Measurements from ENCODE around the gene MCM9.

MCM9 gene

DNA sequence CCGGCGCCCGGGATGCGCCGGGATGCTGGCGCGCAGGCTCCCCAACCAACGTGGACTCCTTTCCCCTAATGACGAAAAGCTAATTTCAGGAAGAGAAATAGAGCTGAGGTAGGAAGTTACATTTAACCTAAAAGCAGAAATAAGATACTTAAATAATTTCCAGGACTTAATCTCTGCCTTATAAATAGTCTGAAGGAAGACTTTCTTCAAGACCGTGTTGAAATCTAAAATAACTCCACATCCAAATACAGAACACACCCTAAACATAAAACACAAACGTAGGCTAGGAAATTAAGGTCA, 39.7 kb downstream of the MCM9 start:
- no peaks in the 10 kb centered on the region for H3K27me3 Mint-ChIP-seq
- H3K36me3 Mint-ChIP-seq (ENCODE audit: low read depth): peaks cover 30% of the 10 kb centered on the region
- intact Hi-C loops (cut with micrococcal nuclease): no loop called here
- H3K9me3 Mint-ChIP-seq: no peaks in the 10 kb centered on the region
- peaks cover 39% of the 10 kb centered on the region for H3K4me1 Mint-ChIP-seq (ENCODE audit: low read depth)
- H3K4me3 Mint-ChIP-seq: peak overlapping the region; percentile 75
- peak overlapping the region; percentile 96 for H3K27ac Mint-ChIP-seq

DNA sequence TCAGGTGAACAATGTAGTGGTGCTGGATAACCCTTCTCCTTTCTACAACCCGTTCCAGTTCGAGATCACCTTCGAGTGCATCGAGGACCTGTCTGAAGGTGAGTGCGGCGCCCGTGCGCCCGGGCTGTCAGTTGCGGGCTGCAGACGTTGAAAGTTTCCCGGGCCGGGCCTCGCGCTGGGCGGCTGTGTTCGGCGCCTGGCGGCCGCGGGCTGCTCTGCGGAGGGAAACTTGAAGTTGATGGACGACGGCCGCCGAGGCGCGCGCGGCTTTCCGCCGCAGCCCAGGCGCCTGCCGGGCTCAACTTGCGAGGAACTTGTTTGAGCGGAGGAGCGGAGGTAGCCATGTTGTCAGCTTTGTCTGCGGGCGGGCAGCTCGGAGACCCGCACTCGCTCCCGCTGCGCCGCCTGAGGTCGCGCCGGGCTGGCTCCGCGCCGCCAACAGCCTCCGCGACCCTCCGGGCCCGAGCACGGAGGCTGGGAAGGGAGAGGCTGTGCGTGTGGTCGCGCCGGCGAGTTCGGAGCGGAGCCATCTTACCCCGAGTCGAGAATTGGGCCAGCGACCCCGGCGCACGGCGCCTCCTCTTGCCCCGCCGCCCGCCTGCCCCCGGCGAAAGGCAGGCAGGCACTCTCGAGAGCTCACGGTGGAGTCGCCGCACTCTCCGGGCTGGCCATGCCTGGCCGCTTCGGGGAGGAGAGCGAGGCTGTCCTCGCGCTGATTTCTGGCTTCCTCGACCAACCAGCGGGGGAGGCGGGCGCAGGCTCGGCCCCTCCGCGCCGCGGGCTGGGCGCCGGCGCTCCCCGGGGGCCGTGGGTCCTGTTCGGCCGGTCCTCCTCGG, 40.3 kb downstream of the MCM9 start:
- Mint-ChIP-seq H3K27me3 (no peaks in the 10 kb centered on the region), H3K4me3 (peak overlapping the region; percentile 88), H3K36me3 (ENCODE audit: low read depth) (peaks cover 30% of the 10 kb centered on the region), H3K9me3 (no peaks in the 10 kb centered on the region), H3K4me1 (ENCODE audit: low read depth) (peaks cover 44% of the 10 kb centered on the region), H3K27ac (peak overlapping the region; percentile 96)
- intact Hi-C loops (cut with micrococcal nuclease): loop anchor here (1.0 to 5.0 kb wide), 3 partner anchors 41 to 453 kb away; partner anchors contain the start of genes CEP85L, MAN1A1 and MCM9

DNA sequence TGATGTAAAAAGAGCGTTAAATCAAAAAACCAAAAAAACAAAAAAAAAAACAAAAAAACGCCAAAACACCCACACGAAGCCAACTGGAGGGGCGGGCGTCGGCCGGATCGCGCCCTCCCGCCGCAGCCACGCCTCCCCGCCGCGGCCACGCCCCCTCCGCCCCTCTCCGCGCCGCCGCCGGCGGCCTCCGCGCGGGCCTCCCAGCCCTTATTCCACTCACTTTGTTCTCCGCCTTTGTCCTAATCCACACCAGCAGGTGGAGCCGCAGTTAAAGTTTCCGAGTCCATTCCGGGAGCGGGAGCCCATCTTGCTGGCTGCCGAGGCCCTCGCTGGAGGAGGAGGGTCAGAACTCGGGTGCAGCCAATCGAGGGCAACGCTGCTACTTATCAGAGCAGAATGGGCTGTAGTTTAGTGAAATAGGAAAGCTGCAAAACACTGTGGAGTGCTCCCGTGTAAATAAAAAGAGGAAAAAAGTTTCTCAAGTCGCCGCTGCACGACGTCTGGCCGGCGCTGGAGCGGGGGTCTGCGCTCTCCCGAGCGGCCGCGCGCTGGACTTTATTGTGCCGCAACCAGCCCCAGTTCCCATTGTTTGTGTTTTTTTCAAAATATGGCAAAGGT, 41.0 kb downstream of the MCM9 start, which contains the start of gene ASF1A:
Gene ASF1A (plus strand): TSS at position 346 of the 618 bp plus-strand sequence. CDS start 262 bp downstream, at position 608.
- Mint-ChIP-seq H3K36me3 (ENCODE audit: low read depth) (peaks cover 22% of the 10 kb centered on the region), H3K4me3 (peak within 1 kb of the TSS; percentile 88), H3K27ac (peak within 1 kb of the TSS; percentile 96), H3K9me3 (no peaks in the 10 kb centered on the region), H3K27me3 (no peaks in the 10 kb centered on the region), H3K4me1 (ENCODE audit: low read depth) (peaks cover 45% of the 10 kb centered on the region)
- intact Hi-C loops (cut with micrococcal nuclease): loop anchor here (1.0 to 5.0 kb wide), 3 partner anchors 41 to 453 kb away; partner anchors contain the start of genes CEP85L, MAN1A1 and MCM9

DNA sequence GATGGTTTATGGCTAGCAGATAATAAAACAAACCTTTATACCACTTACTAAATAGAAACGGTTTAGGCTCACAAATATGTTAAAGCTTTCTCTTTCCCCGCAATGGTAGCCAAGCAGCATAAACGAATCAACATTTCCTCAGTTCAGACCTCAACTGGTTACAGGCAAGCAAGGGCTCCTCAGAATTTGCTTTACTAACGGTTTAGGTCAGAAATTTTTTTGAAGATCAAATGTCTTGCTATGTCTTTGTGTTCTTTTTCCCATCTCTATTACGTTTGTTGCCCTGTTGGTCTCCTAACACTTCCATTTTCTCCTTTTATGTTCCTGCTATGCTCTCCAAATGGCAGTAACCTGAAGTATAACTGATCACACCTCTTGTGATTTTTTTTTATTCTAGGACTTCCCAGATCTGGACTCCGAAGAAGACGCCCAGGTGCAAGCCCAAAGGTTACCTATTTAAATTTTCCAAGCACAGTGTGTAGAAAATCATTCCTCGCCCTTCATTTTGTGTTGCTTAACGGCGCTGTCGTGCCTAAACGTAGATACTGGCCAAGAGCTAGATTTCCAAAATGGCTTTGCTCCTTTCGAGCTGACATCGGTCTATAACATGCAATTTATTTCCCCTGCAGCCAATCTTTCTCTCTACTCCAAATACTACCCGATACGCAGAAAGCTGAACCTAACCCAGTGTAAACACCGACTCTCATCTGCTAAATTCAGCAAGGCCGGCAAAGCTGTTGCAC, 41.7 kb downstream of the MCM9 start:
- no peaks in the 10 kb centered on the region for H3K27me3 Mint-ChIP-seq
- H3K4me1 Mint-ChIP-seq (ENCODE audit: low read depth): peaks cover 40% of the 10 kb centered on the region
- H3K27ac Mint-ChIP-seq: peak overlapping the region; percentile 96

DNA sequence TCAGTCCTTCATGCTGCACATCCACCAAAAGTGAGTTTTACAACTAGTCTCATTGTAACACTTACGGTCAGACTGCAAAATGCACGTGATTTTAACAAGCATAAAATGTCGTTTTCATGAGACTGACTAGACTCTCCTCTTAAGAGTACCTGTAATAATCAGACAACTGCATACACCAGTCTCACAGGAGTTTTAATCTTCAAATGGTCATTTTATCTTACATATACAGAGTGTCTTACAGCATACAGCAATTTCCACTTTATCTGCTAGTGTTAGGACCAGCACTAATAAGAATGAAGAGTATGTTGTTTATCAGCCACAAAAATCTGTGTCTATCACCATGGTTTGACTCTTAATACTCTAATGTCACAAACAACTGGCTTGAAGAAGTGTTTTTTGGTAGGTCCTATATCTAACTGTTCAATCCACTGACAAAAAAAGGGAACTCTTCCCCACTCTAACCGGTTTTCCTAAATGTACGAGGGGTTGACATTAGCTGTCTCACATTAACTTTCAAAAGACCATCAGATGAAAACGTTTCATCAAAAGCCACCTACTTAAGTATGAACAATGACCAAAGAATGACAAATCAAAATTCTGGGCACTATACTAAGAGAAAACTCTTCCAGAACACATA, 42.5 kb downstream of the MCM9 start:
- H3K9me3 Mint-ChIP-seq: no peaks in the 10 kb centered on the region
- peak overlapping the region; percentile 96 for H3K27ac Mint-ChIP-seq
- peak overlapping the region; percentile 88 for H3K4me3 Mint-ChIP-seq
- H3K4me1 Mint-ChIP-seq (ENCODE audit: low read depth): peaks cover 39% of the 10 kb centered on the region
- H3K36me3 Mint-ChIP-seq (ENCODE audit: low read depth): peaks cover 22% of the 10 kb centered on the region
- H3K27me3 Mint-ChIP-seq: no peaks in the 10 kb centered on the region
- intact Hi-C loops (cut with micrococcal nuclease): loop anchor here (5.0 kb wide), 2 partner anchors 240 to 455 kb away; partner anchors contain the start of genes CEP85L and MAN1A1

More for the DNA sequence above, 41.7 kb downstream of the MCM9 start:
- no peaks in the 10 kb centered on the region for H3K9me3 Mint-ChIP-seq
- intact Hi-C loops (cut with micrococcal nuclease): loop anchor here (5.0 kb wide), 2 partner anchors 241 to 454 kb away; partner anchors contain the start of genes CEP85L and MAN1A1
- H3K4me3 Mint-ChIP-seq: peak overlapping the region; percentile 88
- H3K36me3 Mint-ChIP-seq (ENCODE audit: low read depth): peaks cover 19% of the 10 kb centered on the region

DNA sequence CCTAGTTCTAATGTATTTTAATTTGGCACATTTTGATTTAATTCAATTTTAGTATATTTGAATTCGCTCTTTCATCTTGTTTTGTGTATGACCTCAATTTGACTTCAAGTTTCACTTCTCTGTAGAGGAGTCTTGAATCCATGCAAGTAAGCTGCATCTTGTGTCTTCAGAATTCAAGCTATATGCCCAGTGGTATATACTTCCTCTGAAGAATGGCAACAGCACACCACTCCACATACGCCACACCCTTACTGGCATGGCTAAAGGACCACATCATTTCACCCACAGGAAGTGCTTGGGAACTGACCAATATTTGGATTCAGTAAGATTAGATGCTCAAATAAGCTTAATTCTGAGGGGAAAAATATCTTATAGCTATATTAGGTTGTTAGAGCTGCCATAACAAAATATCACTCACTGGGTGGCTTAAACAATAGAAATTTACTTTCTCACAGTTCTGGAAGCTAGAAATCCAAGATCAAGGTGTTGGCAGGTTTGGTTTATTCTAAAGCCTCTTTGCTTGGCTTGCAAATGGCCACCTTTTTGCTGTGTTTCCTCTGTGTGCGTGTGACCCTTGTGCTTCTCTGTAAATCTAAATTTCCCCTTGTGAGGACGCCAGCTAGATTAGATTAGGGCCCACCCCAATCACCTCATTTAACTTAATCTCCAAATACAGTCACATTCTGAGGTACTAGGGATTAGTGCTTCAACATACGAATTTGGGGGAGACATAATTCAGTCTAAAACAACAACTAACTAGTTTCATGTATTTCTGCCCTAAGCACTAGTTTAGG, 43.8 kb downstream of the MCM9 start:
- H3K27me3 Mint-ChIP-seq: no peaks in the 10 kb centered on the region
- peaks cover 22% of the 10 kb centered on the region for H3K36me3 Mint-ChIP-seq (ENCODE audit: low read depth)
- no peaks in the 10 kb centered on the region for H3K9me3 Mint-ChIP-seq
- intact Hi-C loops (cut with micrococcal nuclease): loop anchor here (5.0 kb wide), 2 partner anchors 239 to 456 kb away; partner anchors contain the start of genes CEP85L and MAN1A1
- peaks cover 51% of the 10 kb centered on the region for H3K4me1 Mint-ChIP-seq (ENCODE audit: low read depth)
- peak overlapping the region; percentile 51 for H3K27ac Mint-ChIP-seq
- no peak overlapping the region for H3K4me3 Mint-ChIP-seq

DNA sequence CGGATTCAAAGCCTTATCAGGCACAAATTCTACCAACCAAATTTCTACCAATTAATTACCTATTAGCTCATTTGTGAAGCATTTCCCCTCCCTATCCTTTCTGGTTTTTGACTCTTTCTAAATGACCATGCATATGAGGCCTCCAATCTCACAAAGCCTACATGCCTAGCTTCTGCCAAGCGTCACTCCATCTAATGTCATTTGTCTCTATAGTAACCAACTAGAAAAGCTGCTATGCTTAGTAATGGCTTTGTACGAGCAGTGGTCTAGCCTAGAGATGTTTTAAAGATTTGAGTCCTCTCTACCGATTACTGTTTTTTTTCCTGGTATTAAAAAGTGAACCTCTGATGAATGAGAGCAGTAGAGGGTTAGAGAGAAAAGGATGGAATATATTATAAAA, 45.8 kb downstream of the MCM9 start:
- intact Hi-C loops (cut with micrococcal nuclease): no loop called here
- Mint-ChIP-seq H3K36me3 (ENCODE audit: low read depth) (peaks cover 16% of the 10 kb centered on the region), H3K4me3 (no peak overlapping the region), H3K4me1 (ENCODE audit: low read depth) (peaks cover 60% of the 10 kb centered on the region), H3K9me3 (no peaks in the 10 kb centered on the region), H3K27me3 (no peaks in the 10 kb centered on the region), H3K27ac (no peak overlapping the region)

DNA sequence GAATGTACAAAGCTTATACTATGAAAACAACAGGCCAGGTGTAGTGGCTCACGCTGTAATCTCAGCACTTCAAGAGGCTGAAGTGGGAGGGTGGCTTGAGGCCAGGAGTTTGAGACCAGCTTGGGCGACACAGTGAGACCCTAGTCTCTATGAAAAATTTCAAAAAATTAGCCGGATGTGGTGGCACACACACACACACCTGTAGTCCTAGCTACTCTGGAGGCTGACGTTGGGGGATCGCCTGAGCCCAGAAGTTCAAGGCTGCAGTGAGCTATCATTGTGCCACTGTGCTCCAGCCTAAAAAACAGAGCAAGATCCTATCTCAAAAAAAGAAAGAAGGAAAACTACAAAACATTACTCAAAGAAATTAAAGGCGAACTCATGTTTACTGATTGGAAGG, 48.3 kb downstream of the MCM9 start:
- H3K4me1 Mint-ChIP-seq (ENCODE audit: low read depth): peaks cover 63% of the 10 kb centered on the region
- peaks cover 6% of the 10 kb centered on the region for H3K36me3 Mint-ChIP-seq (ENCODE audit: low read depth)
- H3K27ac Mint-ChIP-seq: no peak overlapping the region
- no peaks in the 10 kb centered on the region for H3K9me3 Mint-ChIP-seq
- no peaks in the 10 kb centered on the region for H3K27me3 Mint-ChIP-seq
- no peak overlapping the region for H3K4me3 Mint-ChIP-seq
- intact Hi-C loops (cut with micrococcal nuclease): no loop called here

DNA sequence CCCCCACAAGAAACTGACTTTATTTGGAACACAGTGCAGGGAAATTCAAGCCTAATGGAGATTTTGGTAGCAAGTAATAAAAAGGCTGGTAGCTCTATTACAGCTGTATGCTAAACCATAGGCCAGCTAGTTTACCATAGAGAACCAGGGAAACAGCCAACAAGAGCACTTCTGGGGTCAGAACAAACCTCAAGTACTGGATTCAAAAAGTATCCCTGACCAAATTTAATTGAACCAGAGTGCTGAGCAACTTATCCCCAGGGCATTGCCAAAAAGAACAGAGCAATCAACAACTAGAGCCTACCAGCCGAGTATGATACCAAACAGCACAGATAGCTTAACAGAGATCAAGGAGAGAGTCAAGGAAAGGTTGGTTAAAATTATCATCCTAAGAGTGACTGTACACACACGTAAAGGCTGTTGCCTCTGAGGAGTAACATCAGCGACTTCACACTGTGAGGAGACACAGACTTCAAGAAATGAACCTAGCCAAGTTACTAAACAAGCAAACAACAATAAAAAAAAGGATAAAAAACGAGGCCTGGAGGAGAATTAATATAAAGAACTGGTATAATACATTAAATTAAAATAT, 52.5 kb downstream of the MCM9 start:
- Mint-ChIP-seq H3K4me3 (no peak overlapping the region), H3K27me3 (no peaks in the 10 kb centered on the region), H3K4me1 (ENCODE audit: low read depth) (peaks cover 67% of the 10 kb centered on the region), H3K36me3 (ENCODE audit: low read depth) (peaks cover 3% of the 10 kb centered on the region), H3K27ac (no peak overlapping the region), H3K9me3 (no peaks in the 10 kb centered on the region)
- intact Hi-C loops (cut with micrococcal nuclease): no loop called here

DNA sequence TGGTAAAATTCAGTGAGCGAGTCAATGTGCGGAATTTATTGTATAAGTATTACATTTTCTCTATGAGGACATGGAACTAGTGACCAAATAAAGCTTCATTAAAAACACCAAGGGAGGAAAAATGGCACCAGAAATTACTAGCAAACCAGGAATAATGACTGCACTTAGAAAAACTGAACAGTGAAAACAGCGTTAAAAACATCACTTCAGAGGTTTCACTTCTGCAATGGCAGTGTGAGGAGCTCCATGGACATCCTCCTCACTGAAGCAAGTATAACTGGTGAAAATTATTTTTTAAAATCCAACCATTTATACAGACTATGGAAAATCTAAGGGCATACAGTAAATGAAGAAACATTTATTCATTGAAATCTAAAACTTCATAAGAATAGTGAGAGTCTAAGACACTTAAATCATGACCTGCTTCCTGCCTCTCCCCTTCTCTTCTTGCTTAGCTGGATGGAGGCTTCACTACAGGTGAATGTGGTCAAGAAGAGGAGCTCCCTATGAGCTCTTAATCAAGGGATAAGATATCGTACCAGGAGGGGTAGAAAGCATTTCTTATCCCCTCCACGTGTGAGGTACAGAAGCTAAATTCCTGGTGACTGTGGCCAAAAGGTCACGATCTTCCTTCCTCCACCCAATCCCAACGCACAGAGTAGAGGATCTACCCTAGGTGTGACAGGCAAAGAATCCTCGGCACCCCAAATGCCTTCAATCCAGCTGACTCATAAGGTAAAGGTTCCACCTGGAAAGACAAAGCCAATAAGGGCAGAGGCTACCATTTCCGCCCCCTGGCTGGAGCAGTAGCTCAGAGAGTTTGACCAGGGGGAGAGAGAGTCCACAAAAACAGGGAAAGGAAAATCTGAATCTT, 53.3 kb downstream of the MCM9 start:
- Mint-ChIP-seq H3K4me3 (no peak overlapping the region), H3K4me1 (ENCODE audit: low read depth) (peaks cover 59% of the 10 kb centered on the region), H3K27ac (no peak overlapping the region), H3K27me3 (no peaks in the 10 kb centered on the region), H3K9me3 (no peaks in the 10 kb centered on the region), H3K36me3 (ENCODE audit: low read depth) (peaks cover 6% of the 10 kb centered on the region)
- intact Hi-C loops (cut with micrococcal nuclease): no loop called here

DNA sequence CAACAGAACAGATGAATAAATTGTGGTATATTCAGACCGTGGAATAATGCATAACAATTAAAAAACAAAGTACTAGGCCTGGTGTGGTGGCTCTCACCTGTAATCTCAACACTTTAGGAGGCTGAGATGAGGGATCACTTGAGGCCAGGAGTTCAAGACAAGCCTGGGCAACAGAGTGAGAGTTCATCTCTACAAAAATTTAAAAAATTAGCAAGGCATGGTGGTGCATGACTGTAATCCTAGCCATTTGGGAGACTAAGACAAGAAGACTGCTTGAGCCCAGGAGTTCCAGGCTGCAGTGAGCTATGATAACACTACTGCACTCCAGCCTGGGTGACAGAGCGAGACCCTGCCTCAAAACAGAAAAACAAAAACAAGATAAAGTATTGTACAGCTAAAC, 57.2 kb downstream of the MCM9 start:
- intact Hi-C loops (cut with micrococcal nuclease): no loop called here
- Mint-ChIP-seq H3K27me3 (no peaks in the 10 kb centered on the region), H3K9me3 (no peaks in the 10 kb centered on the region), H3K36me3 (ENCODE audit: low read depth) (peaks cover 6% of the 10 kb centered on the region), H3K4me3 (no peak overlapping the region), H3K27ac (no peak overlapping the region), H3K4me1 (ENCODE audit: low read depth) (peaks cover 45% of the 10 kb centered on the region)

DNA sequence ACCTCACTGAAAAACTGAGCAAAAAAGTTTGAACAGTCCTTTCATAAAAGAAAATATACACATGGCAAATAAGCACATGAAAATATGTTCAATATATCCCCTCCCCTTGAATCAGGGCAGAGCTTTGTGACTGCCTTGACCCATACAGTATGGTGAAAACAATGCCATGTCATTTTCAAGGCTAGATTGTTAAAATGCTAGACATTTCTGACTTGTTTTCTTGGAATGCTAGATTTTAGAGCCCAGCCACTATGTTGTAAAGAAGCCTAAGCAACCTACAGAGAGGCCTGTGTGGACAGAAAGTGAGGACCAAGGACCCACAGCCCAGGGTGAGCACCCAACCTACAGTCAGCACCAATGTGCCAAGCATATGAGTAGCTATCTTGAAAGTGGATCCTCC, 58.1 kb downstream of the MCM9 start:
- Mint-ChIP-seq H3K27ac (no peak overlapping the region), H3K27me3 (no peaks in the 10 kb centered on the region), H3K36me3 (ENCODE audit: low read depth) (peaks cover 6% of the 10 kb centered on the region), H3K9me3 (no peaks in the 10 kb centered on the region), H3K4me3 (no peak overlapping the region), H3K4me1 (ENCODE audit: low read depth) (peaks cover 40% of the 10 kb centered on the region)
- intact Hi-C loops (cut with micrococcal nuclease): no loop called here

Data from dendritic cell treated with granulocyte-macrophage colony-stimulating factor and Interleukin-4, amounts not matched to agents 40 ng/mL and 50 ng/mL, for 4 days (primary cell).